Peyer's patch (tissue), 4 donors: Measurements from ENCODE around the gene SLC2A4RG.

ENCODE experiments used
- CTCF ChIP-seq, 6 experiments: fragments of 450-650 bp in 4 of 6; fragments of 200-600 bp in 2 of 6; sonication (generic) in 1 of 6; IDR thresholded peaks; one replicate each; pipeline ENCODE4 v1.5.1; 2017 to 2019; ENCODE audit warnings: antibody characterized with exemption in 6 of 6, mild to moderate bottlenecking in 3 of 6, moderate library complexity in 1 of 6
- POLR2A ChIP-seq, 2 donors: fragments of 450-650 bp; IDR thresholded peaks; one replicate each; pipeline ENCODE4 v1.5.1; 2017; ENCODE audit warnings: antibody characterized with exemption in 2 of 2, mild to moderate bottlenecking in 2 of 2, moderate library complexity in 2 of 2

GRCh38 chr20:63700199-63701050 lies 39.2 kb upstream of the SLC2A4RG start:
- TF ChIP-seq CTCF (IDR thresholded peaks at IDR 0.05) (no peak), POLR2A (IDR thresholded peaks at IDR 0.05) (no peak)
